Adrenal gland (tissue), 12 donors: ENCODE measurements around the gene BCL2. TPM values are rescaled to one million over a fixed set of nuclear protein-coding genes. Genes with fewer than 3 reads are reported as not detected.

Source experiments
- DNase-seq, 7 donors: peaks; one replicate each; pipeline ENCODE4 v3.0.0-alpha.2; 2019 to 2020
- H3K27ac ChIP-seq, 5 donors: fragments of 200-600 bp; sonication (generic) in 4 of 5; 1 replicate in 3 of 5; 2 replicates in 2 of 5; pipeline versions ENCODE4 v1.5.1 to v1.8.0; 2016 to 2020; ENCODE audit warnings: mild to moderate bottlenecking in 1 of 5
- H3K27me3 ChIP-seq: fragments of 200-600 bp; 2 replicates; pipeline ENCODE4 v1.8.0; 2021
- H3K36me3 ChIP-seq, 2 donors: fragments of 200-600 bp; replicated peaks in 1 of 2; 1 replicate in 1 of 2; 2 replicates in 1 of 2; pipeline versions ENCODE4 v1.5.1 to v1.8.0; 2018 to 2022
- H3K4me1 ChIP-seq, 2 donors: fragments of 200-600 bp; replicated peaks in 1 of 2; 1 replicate in 1 of 2; 2 replicates in 1 of 2; pipeline versions ENCODE4 v1.5.1 to v1.8.0; 2018 to 2021
- H3K4me3 ChIP-seq, 4 donors: fragments of 200-600 bp; sonication (generic) in 3 of 4; one replicate each; pipeline ENCODE4 v1.5.1; 2016 to 2018
- H3K9me3 ChIP-seq, 3 donors: fragments of 200-600 bp; sonication (generic) in 1 of 3; replicated peaks in 1 of 3; 1 replicate in 2 of 3; 2 replicates in 1 of 3; pipeline versions ENCODE4 v1.5.1 to v1.8.0; 2016 to 2021
- POLR2A ChIP-seq, 2 donors: fragments of 450-650 bp; IDR thresholded peaks; one replicate each; pipeline ENCODE4 v1.6.1; 2017; ENCODE audit warnings: antibody characterized with exemption in 2 of 2, mild to moderate bottlenecking in 2 of 2, moderate library complexity in 1 of 2
- WGBS, 4 donors: extraction: QIAGEN DNeasy Blood & Tissue Kit in 2 of 4; methylation state at CpG; one replicate each; pipeline versions ENCODE4 v1.1.5 to v1.1.7; 2013 to 2017; 5-methylcytosine and 5-hydroxymethylcytosine counted together
- intact Hi-C, 2 donors: fragments of 100-400 bp; cut with DNase I; formaldehyde crosslinking; loops; one replicate each; pipeline versions ENCODE4 v1.14.1 to v1.15.0; 2022 to 2023
- polyA plus RNA-seq, 3 donors: library from polyadenylated mRNA; stranded (reverse); fragments of 200-250 nt in 2 of 3; fragments of 350-450 nt in 1 of 3; fragmentation: Illumina TruSeq in 1 of 3; extraction: RNeasy Lipid Tissue Mini Kit (QIAGEN cat#74804) in 1 of 3; gene quantifications; one replicate each; pipeline ENCODE4 v1.2.3, GENCODE V29; 2013 to 2014
- total RNA-seq, 9 donors: library from RNA; depleted of rRNA in 4 of 9; stranded (reverse); fragments of >200 nt in 4 of 9; fragments of 120-200 nt in 1 of 9; fragmentation: NEBNext Ultra II Directional in 1 of 9; extraction: Animal tissue kit (Norgen Biotek cat#: 25700) in 1 of 9; gene quantifications; one replicate each; pipeline versions ENCODE4 v1.1.0 to v1.2.4, GENCODE V29; 2013 to 2023
- TF ChIP-seq, protein P1 (sequence below), 6 experiments: fragments of 450-650 bp in 4 of 6; fragments of 200-600 bp in 2 of 6; sonication (generic) in 1 of 6; IDR thresholded peaks; 1 replicate in 5 of 6; 2 replicates in 1 of 6; pipeline versions ENCODE4 v1.5.1 to v1.8.0; 2016 to 2021; ENCODE audit warnings: antibody characterized with exemption in 6 of 6, mild to moderate bottlenecking in 2 of 6, moderate library complexity in 1 of 6
- donor health status: healthy with polysubstance abuse.
- donor health status: Bipolar disorder and iron deficiency.
- donor health status: DM: yes; HTN: yes; CAD: no.
- donor health status: DM: no; HTN: no; CAD: no.
- donor health status: DM: no; HTN: no; CAD: no.
- donor health status: DM: yes; HTN: yes; CAD: no.

BCL2 gene
- total and polyA plus RNA-seq, 12 donors, result 0.85 to 7.7 (median 3.4) TPM

DNA sequence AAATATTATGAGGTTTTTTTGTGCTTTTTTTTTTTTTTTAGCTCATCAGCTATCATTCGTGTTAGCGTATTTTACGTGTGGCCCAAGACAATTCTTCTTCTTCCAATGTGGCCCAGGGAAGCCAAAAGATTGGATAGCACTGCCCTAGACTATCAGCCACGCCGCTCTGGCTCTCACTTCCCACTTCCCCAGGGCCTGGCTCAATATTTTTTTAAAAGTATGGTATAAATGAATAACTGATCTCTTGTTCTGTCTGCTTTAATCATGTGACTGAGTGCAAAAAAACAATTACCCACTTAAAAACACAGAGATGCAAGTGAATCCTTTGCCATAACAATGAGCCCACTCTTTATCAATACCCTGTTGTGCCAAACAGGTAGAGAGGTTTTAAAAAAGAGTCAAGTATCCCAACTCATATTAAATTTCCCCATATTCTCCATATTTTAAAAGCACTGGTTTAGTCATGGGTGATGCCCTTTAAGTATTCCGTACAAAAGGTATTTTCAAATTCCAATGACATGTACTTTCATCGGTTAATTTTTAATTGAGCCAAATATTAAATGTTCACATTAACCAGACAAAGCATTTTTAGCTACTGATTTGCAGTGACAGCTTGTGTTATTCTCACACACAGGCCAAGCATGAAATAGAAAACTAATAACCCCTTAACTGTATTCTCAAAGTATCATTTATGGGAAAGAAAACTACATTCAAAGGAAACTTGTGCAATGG is 12.6 kb downstream of the BCL2 start:
- TF ChIP-seq, protein P1, sequence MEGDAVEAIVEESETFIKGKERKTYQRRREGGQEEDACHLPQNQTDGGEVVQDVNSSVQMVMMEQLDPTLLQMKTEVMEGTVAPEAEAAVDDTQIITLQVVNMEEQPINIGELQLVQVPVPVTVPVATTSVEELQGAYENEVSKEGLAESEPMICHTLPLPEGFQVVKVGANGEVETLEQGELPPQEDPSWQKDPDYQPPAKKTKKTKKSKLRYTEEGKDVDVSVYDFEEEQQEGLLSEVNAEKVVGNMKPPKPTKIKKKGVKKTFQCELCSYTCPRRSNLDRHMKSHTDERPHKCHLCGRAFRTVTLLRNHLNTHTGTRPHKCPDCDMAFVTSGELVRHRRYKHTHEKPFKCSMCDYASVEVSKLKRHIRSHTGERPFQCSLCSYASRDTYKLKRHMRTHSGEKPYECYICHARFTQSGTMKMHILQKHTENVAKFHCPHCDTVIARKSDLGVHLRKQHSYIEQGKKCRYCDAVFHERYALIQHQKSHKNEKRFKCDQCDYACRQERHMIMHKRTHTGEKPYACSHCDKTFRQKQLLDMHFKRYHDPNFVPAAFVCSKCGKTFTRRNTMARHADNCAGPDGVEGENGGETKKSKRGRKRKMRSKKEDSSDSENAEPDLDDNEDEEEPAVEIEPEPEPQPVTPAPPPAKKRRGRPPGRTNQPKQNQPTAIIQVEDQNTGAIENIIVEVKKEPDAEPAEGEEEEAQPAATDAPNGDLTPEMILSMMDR (IDR thresholded peaks at IDR 0.05), result no peak
- TF ChIP-seq POLR2A (IDR thresholded peaks at IDR 0.05), result no peak
- H3K27ac ChIP-seq, result peak overlapping the region in 2 of 5 donors; percentile 10 to 20
- intact Hi-C loops, result loop anchor here in 1 of 2 donors (10.0 kb wide), 1 partner anchor 62 kb away; no protein-coding TSS in a partner anchor
- H3K36me3 ChIP-seq, result no peaks in the 10 kb centered on the region
- H3K4me1 ChIP-seq, result peaks cover 0 to 16% of the 10 kb centered on the region in 2 donors
- no peaks in the 10 kb centered on the region for H3K9me3 ChIP-seq
- H3K4me3 ChIP-seq, result no peak overlapping the region
- 81 to 88% (median 84%) methylated on average over 7 of the region's 7 CpGs for WGBS, 4 donors
- no peaks in the 10 kb centered on the region for H3K27me3 ChIP-seq
- DNase-seq, result no peak

DNA sequence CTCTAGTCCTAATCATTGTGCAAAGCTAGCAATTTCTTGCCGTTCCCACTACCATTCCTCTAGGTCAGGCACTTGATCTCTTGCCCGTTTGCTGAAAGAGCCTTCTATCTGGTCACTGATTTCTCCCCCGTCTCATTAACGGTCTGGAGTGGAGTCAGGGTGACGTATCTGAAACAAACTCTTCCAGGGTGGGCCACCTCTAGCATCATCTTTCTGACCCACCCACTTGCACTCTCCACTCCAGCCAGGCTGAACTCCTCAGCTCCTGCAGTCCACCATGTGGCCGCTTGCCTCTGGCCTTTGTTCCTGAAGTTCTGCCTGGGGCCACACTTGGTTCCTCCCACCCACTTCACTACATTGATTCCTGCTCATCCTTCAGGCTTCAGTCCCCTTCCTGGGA is 13.3 kb downstream of the BCL2 start:
- Histone ChIP-seq H3K27me3 (no peaks in the 10 kb centered on the region), H3K4me1 (peaks cover 0 to 16% of the 10 kb centered on the region in 2 donors), H3K9me3 (no peaks in the 10 kb centered on the region), H3K27ac (no peak overlapping the region), H3K4me3 (no peak overlapping the region), H3K36me3 (no peaks in the 10 kb centered on the region)
- 81 to 91% (median 86%) methylated on average over 6 of the region's 6 CpGs for WGBS, 4 donors
- no peak for TF ChIP-seq POLR2A (IDR thresholded peaks at IDR 0.05)
- TF ChIP-seq, protein P1 (IDR thresholded peaks at IDR 0.05), result no peak
- intact Hi-C loops, result loop anchor here in 1 of 2 donors (10.0 kb wide), 1 partner anchor 61 kb away; no protein-coding TSS in a partner anchor
- no peak for DNase-seq

DNA sequence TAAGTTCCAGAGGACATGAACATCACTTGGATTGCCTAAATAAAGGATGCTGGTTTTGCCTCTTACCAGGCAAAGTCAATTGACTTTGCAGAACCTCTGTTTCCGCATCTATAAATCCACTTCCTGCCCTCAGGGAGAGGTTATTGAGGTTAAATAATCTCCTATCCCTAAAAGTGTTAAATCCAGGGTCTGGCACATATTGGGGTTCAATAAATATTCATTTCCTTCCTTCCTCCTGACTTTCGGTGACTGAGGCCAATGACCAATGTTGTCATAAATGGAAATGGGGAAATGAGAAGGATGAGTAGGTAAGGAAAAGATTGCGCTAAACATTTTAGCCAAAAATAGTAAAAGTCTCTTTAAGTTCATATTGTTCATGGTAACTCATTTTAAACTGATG is 16.0 kb downstream of the BCL2 start:
- peaks cover 0 to 16% of the 10 kb centered on the region in 2 donors for H3K4me1 ChIP-seq
- H3K9me3 ChIP-seq, result no peaks in the 10 kb centered on the region
- no peak overlapping the region for H3K27ac ChIP-seq
- H3K4me3 ChIP-seq, result no peak overlapping the region
- TF ChIP-seq, protein P1 (IDR thresholded peaks at IDR 0.05), result no peak
- TF ChIP-seq POLR2A (IDR thresholded peaks at IDR 0.05), result no peak
- H3K36me3 ChIP-seq, result no peaks in the 10 kb centered on the region
- DNase-seq, result no peak
- 74 to 84% (median 78%) methylated on average over 3 of the region's 3 CpGs for WGBS, 4 donors
- no peaks in the 10 kb centered on the region for H3K27me3 ChIP-seq
- intact Hi-C loops, result loop anchor here in 1 of 2 donors (10.0 kb wide), 1 partner anchor 59 kb away; no protein-coding TSS in a partner anchor

DNA sequence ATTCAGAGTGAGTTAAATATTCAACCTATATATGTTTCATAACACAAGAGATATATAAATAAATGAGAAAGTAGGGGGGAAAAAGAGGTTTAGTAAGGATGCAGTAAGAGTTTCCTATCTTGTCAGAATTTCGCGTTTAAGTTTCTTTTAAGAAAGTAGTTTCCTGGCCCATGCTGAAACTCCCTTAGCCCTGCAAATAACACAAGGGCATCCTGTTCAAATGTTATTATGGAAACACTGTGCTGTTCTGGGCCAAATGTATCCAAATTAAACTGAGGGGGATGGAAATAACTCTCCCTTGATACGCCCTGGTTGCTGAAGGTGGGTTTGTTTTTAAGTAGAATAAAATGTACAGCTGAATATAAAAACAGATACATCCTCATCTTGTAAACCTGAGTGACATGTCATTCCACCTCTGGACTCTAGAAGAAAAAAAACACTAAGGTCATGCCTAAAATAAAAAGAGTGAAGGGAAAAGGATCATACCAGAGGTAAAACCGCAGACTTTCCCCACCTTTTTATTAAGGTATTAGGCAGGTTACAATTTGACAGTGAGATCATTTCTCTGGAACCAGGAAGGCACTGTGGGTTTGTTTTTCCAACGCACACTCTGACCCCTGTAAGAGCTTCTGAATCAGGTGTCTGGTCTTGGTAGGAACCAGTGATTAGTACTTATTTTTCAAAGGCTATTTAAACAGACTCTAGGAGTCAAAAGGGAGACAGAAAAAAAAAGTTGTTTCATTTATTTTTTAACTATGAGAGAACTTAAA is 16.7 kb downstream of the BCL2 start:
- Histone ChIP-seq H3K36me3 (no peaks in the 10 kb centered on the region), H3K4me3 (no peak overlapping the region), H3K27me3 (no peaks in the 10 kb centered on the region), H3K9me3 (no peaks in the 10 kb centered on the region), H3K4me1 (peaks cover 0 to 15% of the 10 kb centered on the region in 2 donors), H3K27ac (no peak overlapping the region)
- no peak for DNase-seq
- intact Hi-C loops, result loop anchor here in 1 of 2 donors (10.0 kb wide), 1 partner anchor 58 kb away; no protein-coding TSS in a partner anchor
- TF ChIP-seq POLR2A (IDR thresholded peaks at IDR 0.05), result no peak
- TF ChIP-seq, protein P1 (IDR thresholded peaks at IDR 0.05), result no peak
- WGBS, 4 donors, result 63 to 72% (median 69%) methylated on average over 5 of the region's 5 CpGs
